SU-DHL-6 (cell line): Measurements from ENCODE around the gene PRKAB2.

ENCODE experiments used
- H2AFZ ChIP-seq: fragments of 200-600 bp; sonication (generic); 2 replicates; pipeline ENCODE4 v1.6.1; 2014; ENCODE audit warnings: low read depth, mild to moderate bottlenecking, moderate library complexity, mixed read lengths, antibody characterized with exemption, low read length; ENCODE audit not compliant: severe bottlenecking
- H3F3A ChIP-seq: fragments of 200-600 bp; shearing (Covaris generic); 2 replicates; pipeline ENCODE4 v1.6.0; 2016; ENCODE audit warnings: antibody characterized with exemption, mild to moderate bottlenecking; ENCODE audit not compliant: insufficient read depth
- H3K27ac ChIP-seq: fragments of 200-600 bp; sonication (generic); 2 replicates; pipeline ENCODE4 v1.5.1; 2016; ENCODE audit warnings: low read depth, mild to moderate bottlenecking, low read length, moderate library complexity, mixed read lengths
- H3K27me3 ChIP-seq: fragments of 200-600 bp; sonication (generic), shearing (Covaris generic); 2 replicates; pipeline ENCODE4 v1.6.0; 2014; ENCODE audit warnings: mild to moderate bottlenecking, low read length
- H3K36me3 ChIP-seq: fragments of 200-600 bp; sonication (generic); 2 replicates; pipeline ENCODE4 v1.6.1; 2014; ENCODE audit warnings: mild to moderate bottlenecking, low read length, mixed read lengths
- H3K4me2 ChIP-seq: fragments of 300-600, 200-600 bp; shearing (Covaris generic), sonication (generic); 2 replicates; pipeline ENCODE4 v1.6.0; 2014; ENCODE audit warnings: low read length, low read depth, mild to moderate bottlenecking; ENCODE audit not compliant: poor library complexity, severe bottlenecking
- H3K4me3 ChIP-seq: fragments of 200-600 bp; sonication (generic); 2 replicates; pipeline ENCODE4 v1.5.1; 2014; ENCODE audit warnings: antibody characterized with exemption, low read length, mild to moderate bottlenecking, mixed read lengths; ENCODE audit not compliant: insufficient read depth, poor library complexity, severe bottlenecking
- H3K79me2 ChIP-seq: fragments of 200-600 bp; sonication (generic); 2 replicates; pipeline ENCODE4 v1.6.1; 2014; ENCODE audit warnings: mild to moderate bottlenecking, low read length, moderate library complexity; ENCODE audit not compliant: insufficient read depth
- H3K9ac ChIP-seq: fragments of 200-600 bp; sonication (generic); 2 replicates; pipeline ENCODE4 v1.7.0; 2014; ENCODE audit warnings: mild to moderate bottlenecking, low read length
- H3K9me2 ChIP-seq: fragments of 200-600 bp; sonication (generic); replicated peaks from 2 replicates; pipeline ENCODE4 v1.6.1; 2014; ENCODE audit warnings: low read length; ENCODE audit not compliant: insufficient read depth
- H3K9me3 ChIP-seq: fragments of 200-600 bp; sonication (generic); 2 replicates; pipeline ENCODE4 v1.6.1; 2014; ENCODE audit warnings: low read length, mixed read lengths; ENCODE audit not compliant: insufficient read depth
- H4K20me1 ChIP-seq: fragments of 200-600 bp; sonication (generic); 2 replicates; pipeline ENCODE4 v1.6.1; 2014; ENCODE audit warnings: low read depth, mild to moderate bottlenecking, antibody characterized with exemption, low read length, moderate library complexity, mixed read lengths
- EZH2phosphoT487 ChIP-seq: fragments of 200-600 bp; sonication (generic), shearing (Covaris generic); conservative IDR thresholded peaks from 2 replicates; pipeline ENCODE4 v1.6.1; 2018; ENCODE audit warnings: mild to moderate bottlenecking, antibody characterized with exemption, low read length, moderate library complexity, mixed read lengths
- TF ChIP-seq, protein P1 (sequence below): fragments of 200-600 bp; sonication (generic); IDR thresholded peaks from one replicate; pipeline ENCODE4 v1.5.1; 2017; ENCODE audit warnings: antibody characterized with exemption, mild to moderate bottlenecking, low read length, moderate library complexity; ENCODE audit not compliant: insufficient read depth, poor library complexity, severe bottlenecking

Gene PRKAB2

DNA sequence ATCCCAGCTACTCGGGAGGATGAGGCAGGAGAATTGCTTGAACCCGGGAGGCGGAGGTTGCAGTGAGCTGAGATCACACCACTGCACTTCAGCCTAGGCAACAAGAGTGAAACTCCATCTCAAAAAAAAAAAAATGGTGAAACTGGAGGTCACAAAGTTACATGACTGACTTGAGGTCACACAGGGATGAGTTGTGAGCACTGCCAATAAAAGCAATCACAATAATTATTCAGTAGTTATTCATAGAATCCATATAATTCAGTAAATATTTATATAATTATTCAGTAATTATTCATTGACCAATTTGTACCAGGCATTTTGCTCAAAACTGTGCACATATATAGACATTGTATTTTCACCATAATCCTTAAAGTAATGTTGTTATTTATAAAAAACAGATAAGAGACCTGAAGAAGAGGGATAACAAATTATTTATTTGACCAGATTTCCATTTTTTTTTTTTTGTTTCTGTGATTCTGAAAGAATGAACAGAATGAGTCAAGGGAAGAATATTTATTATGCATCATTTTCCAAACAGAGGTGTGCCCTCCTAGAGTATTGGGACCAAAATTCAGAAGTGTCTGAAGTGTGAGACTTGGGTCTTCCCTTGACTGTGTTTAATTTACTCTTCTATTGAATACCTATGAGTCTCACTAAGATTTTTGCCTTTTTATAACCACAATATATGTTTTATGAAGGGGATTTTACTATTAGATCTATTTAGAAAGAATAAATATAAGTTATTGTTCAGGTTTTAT is 43.0 kb downstream of the PRKAB2 start:
- no peak overlapping the region for H3K9ac ChIP-seq
- no peaks in the 10 kb centered on the region for H3K27me3 ChIP-seq
- no peak for TF ChIP-seq EZH2phosphoT487
- TF ChIP-seq, protein P1, sequence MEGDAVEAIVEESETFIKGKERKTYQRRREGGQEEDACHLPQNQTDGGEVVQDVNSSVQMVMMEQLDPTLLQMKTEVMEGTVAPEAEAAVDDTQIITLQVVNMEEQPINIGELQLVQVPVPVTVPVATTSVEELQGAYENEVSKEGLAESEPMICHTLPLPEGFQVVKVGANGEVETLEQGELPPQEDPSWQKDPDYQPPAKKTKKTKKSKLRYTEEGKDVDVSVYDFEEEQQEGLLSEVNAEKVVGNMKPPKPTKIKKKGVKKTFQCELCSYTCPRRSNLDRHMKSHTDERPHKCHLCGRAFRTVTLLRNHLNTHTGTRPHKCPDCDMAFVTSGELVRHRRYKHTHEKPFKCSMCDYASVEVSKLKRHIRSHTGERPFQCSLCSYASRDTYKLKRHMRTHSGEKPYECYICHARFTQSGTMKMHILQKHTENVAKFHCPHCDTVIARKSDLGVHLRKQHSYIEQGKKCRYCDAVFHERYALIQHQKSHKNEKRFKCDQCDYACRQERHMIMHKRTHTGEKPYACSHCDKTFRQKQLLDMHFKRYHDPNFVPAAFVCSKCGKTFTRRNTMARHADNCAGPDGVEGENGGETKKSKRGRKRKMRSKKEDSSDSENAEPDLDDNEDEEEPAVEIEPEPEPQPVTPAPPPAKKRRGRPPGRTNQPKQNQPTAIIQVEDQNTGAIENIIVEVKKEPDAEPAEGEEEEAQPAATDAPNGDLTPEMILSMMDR: no peak
- H3K4me2 ChIP-seq: no peak overlapping the region
- no peaks in the 10 kb centered on the region for H4K20me1 ChIP-seq
- H3K9me3 ChIP-seq: no peaks in the 10 kb centered on the region
- H3K27ac ChIP-seq: no peak overlapping the region
- no peaks in the 10 kb centered on the region for H3F3A ChIP-seq
- H2AFZ ChIP-seq: no peak overlapping the region
- H3K79me2 ChIP-seq: no peaks in the 10 kb centered on the region
- H3K9me2 ChIP-seq: no peaks in the 10 kb centered on the region
- no peak overlapping the region for H3K4me3 ChIP-seq
- no peaks in the 10 kb centered on the region for H3K36me3 ChIP-seq

DNA sequence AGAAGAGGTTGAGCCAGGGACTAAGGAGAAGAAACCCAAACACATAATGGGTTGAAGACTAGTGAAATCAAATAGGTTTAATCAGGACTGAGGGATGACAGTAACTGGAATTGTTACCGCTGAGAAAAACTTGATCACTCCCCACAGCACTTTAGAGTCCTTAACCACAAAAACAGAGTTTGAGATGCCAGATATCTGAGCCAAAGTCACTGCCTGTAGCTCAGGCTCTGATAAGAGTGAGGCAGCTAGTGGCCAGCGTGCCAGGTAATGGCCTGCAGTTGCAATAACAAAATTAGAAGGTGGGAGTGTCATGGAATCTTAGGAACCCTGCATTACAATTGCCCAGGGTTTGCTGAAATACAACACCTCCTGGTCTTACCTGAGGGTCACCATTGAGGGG is 48.0 kb downstream of the PRKAB2 start:
- no peaks in the 10 kb centered on the region for H3K27me3 ChIP-seq
- H3K9me2 ChIP-seq: no peaks in the 10 kb centered on the region
- H3K9ac ChIP-seq: no peak overlapping the region
- no peaks in the 10 kb centered on the region for H3K36me3 ChIP-seq
- H3K4me2 ChIP-seq: no peak overlapping the region
- no peak overlapping the region for H3K27ac ChIP-seq
- no peaks in the 10 kb centered on the region for H4K20me1 ChIP-seq
- no peaks in the 10 kb centered on the region for H3F3A ChIP-seq
- H3K79me2 ChIP-seq: no peaks in the 10 kb centered on the region
- no peak overlapping the region for H3K4me3 ChIP-seq
- H3K9me3 ChIP-seq: no peaks in the 10 kb centered on the region
- TF ChIP-seq EZH2phosphoT487: no peak
- TF ChIP-seq, protein P1: no peak
- H2AFZ ChIP-seq: no peak overlapping the region

DNA sequence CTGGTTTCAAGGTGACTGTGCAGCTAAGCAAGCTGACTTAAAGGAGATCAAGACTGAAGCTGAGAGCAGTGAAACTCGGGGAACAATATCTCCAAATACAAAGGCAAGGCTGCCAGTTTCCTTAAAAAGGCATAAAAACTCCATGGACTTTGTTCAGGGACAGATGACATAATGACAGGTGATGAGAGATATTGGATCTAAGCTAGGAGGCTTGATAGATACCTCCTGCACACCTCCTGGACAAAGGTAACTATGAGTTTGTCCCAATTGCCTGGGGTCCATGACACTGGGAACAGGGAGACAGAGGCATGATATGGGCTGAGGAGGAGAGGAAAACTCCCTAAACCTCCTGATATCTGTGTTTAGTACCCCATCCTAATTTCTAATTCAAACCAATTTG is 55.2 kb downstream of the PRKAB2 start:
- H3K79me2 ChIP-seq: no peaks in the 10 kb centered on the region
- H3K9ac ChIP-seq: no peak overlapping the region
- H3K27ac ChIP-seq: no peak overlapping the region
- H3K9me2 ChIP-seq: 0 out of 2 replicates have a peak, but pooled peaks cover 4% of the 10 kb centered on the region
- no peak overlapping the region for H2AFZ ChIP-seq
- H3K4me2 ChIP-seq: no peak overlapping the region
- no peaks in the 10 kb centered on the region for H3K9me3 ChIP-seq
- no peak for TF ChIP-seq EZH2phosphoT487
- TF ChIP-seq, protein P1: no peak
- H3K4me3 ChIP-seq: no peak overlapping the region
- no peaks in the 10 kb centered on the region for H4K20me1 ChIP-seq
- no peaks in the 10 kb centered on the region for H3K36me3 ChIP-seq
- no peaks in the 10 kb centered on the region for H3F3A ChIP-seq
- H3K27me3 ChIP-seq: no peaks in the 10 kb centered on the region
